SU-DHL-6 (cell line): ENCODE measurements around the gene CCDC92B.

ENCODE experiments used
- H2AFZ ChIP-seq: fragments of 200-600 bp; sonication (generic); 2 replicates; pipeline ENCODE4 v1.6.1; 2014; ENCODE audit warnings: low read depth, mild to moderate bottlenecking, moderate library complexity, mixed read lengths, antibody characterized with exemption, low read length; ENCODE audit not compliant: severe bottlenecking
- H3F3A ChIP-seq: fragments of 200-600 bp; shearing (Covaris generic); 2 replicates; pipeline ENCODE4 v1.6.0; 2016; ENCODE audit warnings: antibody characterized with exemption, mild to moderate bottlenecking; ENCODE audit not compliant: insufficient read depth
- H3K27ac ChIP-seq: fragments of 200-600 bp; sonication (generic); 2 replicates; pipeline ENCODE4 v1.5.1; 2016; ENCODE audit warnings: low read depth, mild to moderate bottlenecking, low read length, moderate library complexity, mixed read lengths
- H3K27me3 ChIP-seq: fragments of 200-600 bp; sonication (generic), shearing (Covaris generic); 2 replicates; pipeline ENCODE4 v1.6.0; 2014; ENCODE audit warnings: mild to moderate bottlenecking, low read length
- H3K36me3 ChIP-seq: fragments of 200-600 bp; sonication (generic); 2 replicates; pipeline ENCODE4 v1.6.1; 2014; ENCODE audit warnings: mild to moderate bottlenecking, low read length, mixed read lengths
- H3K4me2 ChIP-seq: fragments of 300-600, 200-600 bp; shearing (Covaris generic), sonication (generic); 2 replicates; pipeline ENCODE4 v1.6.0; 2014; ENCODE audit warnings: low read length, low read depth, mild to moderate bottlenecking; ENCODE audit not compliant: poor library complexity, severe bottlenecking
- H3K4me3 ChIP-seq: fragments of 200-600 bp; sonication (generic); 2 replicates; pipeline ENCODE4 v1.5.1; 2014; ENCODE audit warnings: antibody characterized with exemption, low read length, mild to moderate bottlenecking, mixed read lengths; ENCODE audit not compliant: insufficient read depth, poor library complexity, severe bottlenecking
- H3K79me2 ChIP-seq: fragments of 200-600 bp; sonication (generic); 2 replicates; pipeline ENCODE4 v1.6.1; 2014; ENCODE audit warnings: mild to moderate bottlenecking, low read length, moderate library complexity; ENCODE audit not compliant: insufficient read depth
- H3K9ac ChIP-seq: fragments of 200-600 bp; sonication (generic); 2 replicates; pipeline ENCODE4 v1.7.0; 2014; ENCODE audit warnings: mild to moderate bottlenecking, low read length
- H3K9me2 ChIP-seq: fragments of 200-600 bp; sonication (generic); replicated peaks from 2 replicates; pipeline ENCODE4 v1.6.1; 2014; ENCODE audit warnings: low read length; ENCODE audit not compliant: insufficient read depth
- H3K9me3 ChIP-seq: fragments of 200-600 bp; sonication (generic); 2 replicates; pipeline ENCODE4 v1.6.1; 2014; ENCODE audit warnings: low read length, mixed read lengths; ENCODE audit not compliant: insufficient read depth
- H4K20me1 ChIP-seq: fragments of 200-600 bp; sonication (generic); 2 replicates; pipeline ENCODE4 v1.6.1; 2014; ENCODE audit warnings: low read depth, mild to moderate bottlenecking, antibody characterized with exemption, low read length, moderate library complexity, mixed read lengths
- CTCF ChIP-seq: fragments of 200-600 bp; sonication (generic); IDR thresholded peaks from one replicate; pipeline ENCODE4 v1.5.1; 2017; ENCODE audit warnings: antibody characterized with exemption, mild to moderate bottlenecking, low read length, moderate library complexity; ENCODE audit not compliant: insufficient read depth, poor library complexity, severe bottlenecking
- EZH2phosphoT487 ChIP-seq: fragments of 200-600 bp; sonication (generic), shearing (Covaris generic); conservative IDR thresholded peaks from 2 replicates; pipeline ENCODE4 v1.6.1; 2018; ENCODE audit warnings: mild to moderate bottlenecking, antibody characterized with exemption, low read length, moderate library complexity, mixed read lengths

Gene CCDC92B

DNA sequence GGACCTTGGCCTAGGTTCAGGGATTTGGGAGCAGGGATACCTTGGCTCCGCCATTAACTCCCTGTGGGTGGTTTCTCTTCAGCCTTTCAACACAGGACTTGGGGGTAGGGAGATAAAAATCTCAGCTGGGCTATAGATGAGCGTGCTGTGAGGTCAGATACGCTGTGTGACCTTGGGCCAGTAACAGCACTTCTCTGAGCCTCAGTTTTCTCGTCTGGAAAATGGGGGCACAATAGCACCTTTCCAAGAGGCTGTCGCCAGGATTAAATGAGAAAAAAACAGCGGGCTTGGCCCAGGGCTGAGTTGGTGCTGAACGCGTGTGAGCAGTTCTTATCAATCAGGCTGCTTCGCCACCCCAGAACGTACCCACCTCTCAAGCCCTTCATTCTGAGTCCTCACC, 17.6 kb downstream of the CCDC92B start:
- no peaks in the 10 kb centered on the region for H4K20me1 ChIP-seq
- H3K4me3 ChIP-seq = no peak overlapping the region
- no peaks in the 10 kb centered on the region for H3K9me2 ChIP-seq
- no peaks in the 10 kb centered on the region for H3K79me2 ChIP-seq
- H3K36me3 ChIP-seq = no peaks in the 10 kb centered on the region
- no peaks in the 10 kb centered on the region for H3K27me3 ChIP-seq
- TF ChIP-seq EZH2phosphoT487 (no peak), CTCF (no peak)
- H2AFZ ChIP-seq = no peak overlapping the region
- no peak overlapping the region for H3K9ac ChIP-seq
- H3K4me2 ChIP-seq = no peak overlapping the region
- no peaks in the 10 kb centered on the region for H3F3A ChIP-seq
- H3K27ac ChIP-seq = no peak overlapping the region
- H3K9me3 ChIP-seq = no peaks in the 10 kb centered on the region

- Histone ChIP-seq H3K4me2 (no peak overlapping the region), H3K9me3 (no peaks in the 10 kb centered on the region), H3K27me3 (no peaks in the 10 kb centered on the region), H3K27ac (no peak overlapping the region), H3K9me2 (no peaks in the 10 kb centered on the region), H3K36me3 (no peaks in the 10 kb centered on the region), H2AFZ (no peak overlapping the region), H3K9ac (no peak overlapping the region), H3K79me2 (no peaks in the 10 kb centered on the region), H4K20me1 (no peaks in the 10 kb centered on the region), H3F3A (no peaks in the 10 kb centered on the region), H3K4me3 (no peak overlapping the region)
- TF ChIP-seq EZH2phosphoT487 = no peak
- no peak for TF ChIP-seq CTCF
Measured at GRCh38 chr17:2730764-2731353, 18.6 kb downstream of the CCDC92B start.

DNA sequence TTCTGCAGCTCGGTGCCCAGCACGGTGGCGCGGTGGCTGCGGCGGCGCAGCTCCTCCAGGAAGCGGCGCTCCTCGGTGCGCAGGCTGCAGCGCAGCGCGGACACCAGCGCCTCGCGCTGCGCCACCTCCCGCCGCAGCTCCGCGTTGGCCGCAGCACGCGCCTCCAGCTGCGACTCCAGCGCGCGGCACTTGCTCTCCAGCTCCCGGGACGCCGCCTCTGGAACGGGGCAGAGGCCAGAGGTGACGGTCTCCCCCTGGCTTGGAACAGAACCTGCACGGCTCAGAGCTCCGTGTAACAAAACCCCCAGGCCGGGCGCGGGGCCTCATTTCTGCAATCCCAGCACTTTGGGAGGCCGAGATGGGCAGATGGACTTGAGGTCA, 24.7 kb downstream of the CCDC92B start:
- Histone ChIP-seq H3K27me3 (no peaks in the 10 kb centered on the region), H3K4me3 (no peak overlapping the region), H3K27ac (no peak overlapping the region), H3K4me2 (no peak overlapping the region), H3K9me3 (no peaks in the 10 kb centered on the region), H3K79me2 (no peaks in the 10 kb centered on the region), H3K9me2 (no peaks in the 10 kb centered on the region), H4K20me1 (no peaks in the 10 kb centered on the region), H3F3A (no peaks in the 10 kb centered on the region), H2AFZ (no peak overlapping the region), H3K9ac (no peak overlapping the region), H3K36me3 (no peaks in the 10 kb centered on the region)
- TF ChIP-seq EZH2phosphoT487 (no peak), CTCF (no peak)
